Activated CD8-positive, alpha-beta memory T cell treated with anti-CD3 and anti-CD28 coated beads for 4 hours (primary cell): Measurements from ENCODE around the gene NLRP3.

Source experiments
- DNase-seq, 2 donors: peaks; one replicate each; pipeline ENCODE4 v3.0.0-alpha.2; 2020; ENCODE audit warnings: low read depth in 2 of 2

Gene NLRP3

GRCh38 chr1:247437551-247438505 is 21.9 kb downstream of the NLRP3 start:
- DNase-seq = no peak

GRCh38 chr1:247440001-247440620 is 24.1 kb downstream of the NLRP3 start:
- no peak for DNase-seq

- DNase-seq = no peak
Measured at GRCh38 chr1:247441606-247442005, 25.6 kb downstream of the NLRP3 start.

GRCh38 chr1:247442164-247442563 is 26.2 kb downstream of the NLRP3 start:
- no peak for DNase-seq

- no peak for DNase-seq
Measured at GRCh38 chr1:247443641-247444040, 27.7 kb downstream of the NLRP3 start.

- DNase-seq = no peak
Measured at GRCh38 chr1:247444571-247444970, 28.6 kb downstream of the NLRP3 start.

GRCh38 chr1:247445526-247446356 is 29.8 kb downstream of the NLRP3 start:
- no peak for DNase-seq

- no peak for DNase-seq
Measured at GRCh38 chr1:247447162-247447909, 31.4 kb downstream of the NLRP3 start.

GRCh38 chr1:247448107-247448791 is 32.3 kb downstream of the NLRP3 start:
- DNase-seq = no peak

GRCh38 chr1:247451388-247452010 is 35.5 kb downstream of the NLRP3 start:
- DNase-seq = no peak

- no peak for DNase-seq
Measured at GRCh38 chr1:247452447-247453039, 36.6 kb downstream of the NLRP3 start.

GRCh38 chr1:247453245-247453644 is 37.3 kb downstream of the NLRP3 start:
- no peak for DNase-seq

- DNase-seq = no peak
Measured at GRCh38 chr1:247453997-247454396, 38.0 kb downstream of the NLRP3 start.

- no peak for DNase-seq
Measured at GRCh38 chr1:247456021-247456420, 40.0 kb downstream of the NLRP3 start.

- DNase-seq = no peak
Measured at GRCh38 chr1:247456914-247457639, 41.1 kb downstream of the NLRP3 start.

GRCh38 chr1:247459507-247459906 is 43.5 kb downstream of the NLRP3 start:
- no peak for DNase-seq

GRCh38 chr1:247465796-247466195 is 49.8 kb downstream of the NLRP3 start:
- DNase-seq = no peak

- no peak for DNase-seq
Measured at GRCh38 chr1:247467129-247467528, 51.2 kb downstream of the NLRP3 start.

GRCh38 chr1:247468481-247469140 is 52.6 kb downstream of the NLRP3 start:
- no peak for DNase-seq
